Esophagus squamous epithelium (tissue), 4 donors: ENCODE measurements around the gene ANO2.

Experiments used
- CTCF ChIP-seq, 6 experiments: fragments of 450-650 bp in 4 of 6; fragments of 200-600 bp in 2 of 6; sonication (generic) in 2 of 6; IDR thresholded peaks; one replicate each; pipeline ENCODE4 v1.5.1; 2016 to 2019; ENCODE audit warnings: antibody characterized with exemption in 6 of 6, mild to moderate bottlenecking in 4 of 6, moderate library complexity in 4 of 6
- POLR2A ChIP-seq, 4 donors: fragments of 450-650 bp; IDR thresholded peaks; one replicate each; pipeline ENCODE4 v1.6.1; 2017; ENCODE audit warnings: antibody characterized with exemption in 4 of 4, mild to moderate bottlenecking in 4 of 4, moderate library complexity in 3 of 4

GRCh38 chr12:5568325-5568981, 376.6 kb downstream of the ANO2 start:
- TF ChIP-seq CTCF (IDR thresholded peaks at IDR 0.05) (no peak), POLR2A (IDR thresholded peaks at IDR 0.05) (no peak)
